WTC11 (cell line): ENCODE measurements around the gene NEIL3.

Experiments
- CREB1 ChIP-seq: sonication (generic); formaldehyde crosslinking; IDR thresholded peaks from 2 replicates; pipeline ENCODE4 v1.8.0; 2023; ENCODE audit warnings: mild to moderate bottlenecking, missing genetic modification reagents
- ELF4 ChIP-seq: sonication (generic); formaldehyde crosslinking; IDR thresholded peaks from 2 replicates; pipeline ENCODE4 v1.8.1; 2022; ENCODE audit warnings: low read depth, mild to moderate bottlenecking, moderate library complexity, missing genetic modification reagents
- NFYB ChIP-seq: sonication (generic); formaldehyde crosslinking; conservative IDR thresholded peaks from 2 replicates; pipeline ENCODE4 v1.8.0; 2022; ENCODE audit warnings: low read depth, missing genetic modification reagents
- RELA ChIP-seq: sonication (generic); formaldehyde crosslinking; IDR thresholded peaks from 2 replicates; pipeline ENCODE4 v1.8.1; 2022; ENCODE audit warnings: missing genetic modification reagents, mild to moderate bottlenecking, borderline replicate concordance
- TCF7 ChIP-seq: sonication (generic); formaldehyde crosslinking; IDR thresholded peaks from 2 replicates; pipeline ENCODE4 v1.8.0; 2022; ENCODE audit warnings: mild to moderate bottlenecking, low read depth, missing genetic modification reagents, moderate library complexity
- TEAD4 ChIP-seq: sonication (generic); formaldehyde crosslinking; IDR thresholded peaks from 2 replicates; pipeline ENCODE4 v1.8.0; 2022; ENCODE audit warnings: mild to moderate bottlenecking, missing genetic modification reagents
- TP53 ChIP-seq: sonication (generic); formaldehyde crosslinking; IDR thresholded peaks from 2 replicates; pipeline ENCODE4 v1.8.1; 2023; ENCODE audit warnings: mild to moderate bottlenecking, missing genetic modification reagents
- ZBTB21 ChIP-seq: sonication (generic); formaldehyde crosslinking; IDR thresholded peaks from 2 replicates; pipeline ENCODE4 v1.8.1; 2023; ENCODE audit warnings: mild to moderate bottlenecking, missing genetic modification reagents, borderline replicate concordance
- TF ChIP-seq, protein P1 (sequence below): sonication (generic); formaldehyde crosslinking; IDR thresholded peaks from 2 replicates; pipeline ENCODE4 v1.8.0; 2022; ENCODE audit warnings: mild to moderate bottlenecking, missing genetic modification reagents
- TF ChIP-seq, protein P2 (sequence below): sonication (generic); formaldehyde crosslinking; IDR thresholded peaks from 2 replicates; pipeline ENCODE4 v1.8.0; 2022; ENCODE audit warnings: mild to moderate bottlenecking, missing genetic modification reagents
- TF ChIP-seq, protein P3 (sequence below): fragments of 200-600 bp; IDR thresholded peaks from 2 replicates; pipeline ENCODE4 v1.8.0; 2022; ENCODE audit warnings: antibody characterized with exemption
- TF ChIP-seq, protein P4 (sequence below): sonication (generic); formaldehyde crosslinking; conservative IDR thresholded peaks from 2 replicates; pipeline ENCODE4 v1.8.1; 2023; ENCODE audit warnings: mild to moderate bottlenecking, low read depth, missing genetic modification reagents, moderate library complexity
- TF ChIP-seq, protein P5 (sequence below): sonication (generic); formaldehyde crosslinking; IDR thresholded peaks from 2 replicates; pipeline ENCODE4 v1.8.1; 2023; ENCODE audit warnings: mild to moderate bottlenecking, missing genetic modification reagents

DNA sequence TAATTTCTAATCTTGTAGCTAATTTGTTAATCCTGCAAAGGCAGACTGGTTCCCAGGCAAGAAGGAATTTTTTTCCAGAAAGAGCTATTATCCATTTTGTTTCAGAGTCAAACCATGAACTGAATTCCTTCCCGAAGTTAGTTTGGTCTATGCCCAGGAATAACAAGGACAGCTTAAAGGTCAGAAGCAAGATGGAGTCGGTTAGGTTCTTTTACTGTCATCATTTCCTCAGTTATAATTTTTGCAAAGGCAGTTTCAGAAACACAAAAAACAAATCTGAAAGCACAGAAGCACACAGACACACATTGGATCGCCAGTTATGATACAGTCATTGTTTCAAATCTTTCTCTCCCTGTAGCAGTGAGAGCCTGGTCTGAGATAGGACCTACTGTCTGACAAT, 94.7 kb downstream of the NEIL3 start:
- no peak for TF ChIP-seq NFYB (CRISPR knock-in tag)
- TF ChIP-seq, protein P1, sequence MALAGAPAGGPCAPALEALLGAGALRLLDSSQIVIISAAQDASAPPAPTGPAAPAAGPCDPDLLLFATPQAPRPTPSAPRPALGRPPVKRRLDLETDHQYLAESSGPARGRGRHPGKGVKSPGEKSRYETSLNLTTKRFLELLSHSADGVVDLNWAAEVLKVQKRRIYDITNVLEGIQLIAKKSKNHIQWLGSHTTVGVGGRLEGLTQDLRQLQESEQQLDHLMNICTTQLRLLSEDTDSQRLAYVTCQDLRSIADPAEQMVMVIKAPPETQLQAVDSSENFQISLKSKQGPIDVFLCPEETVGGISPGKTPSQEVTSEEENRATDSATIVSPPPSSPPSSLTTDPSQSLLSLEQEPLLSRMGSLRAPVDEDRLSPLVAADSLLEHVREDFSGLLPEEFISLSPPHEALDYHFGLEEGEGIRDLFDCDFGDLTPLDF (CRISPR knock-in tag) = no peak
- TF ChIP-seq, protein P2, sequence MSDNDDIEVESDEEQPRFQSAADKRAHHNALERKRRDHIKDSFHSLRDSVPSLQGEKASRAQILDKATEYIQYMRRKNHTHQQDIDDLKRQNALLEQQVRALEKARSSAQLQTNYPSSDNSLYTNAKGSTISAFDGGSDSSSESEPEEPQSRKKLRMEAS = no peak
- TF ChIP-seq, protein P3, sequence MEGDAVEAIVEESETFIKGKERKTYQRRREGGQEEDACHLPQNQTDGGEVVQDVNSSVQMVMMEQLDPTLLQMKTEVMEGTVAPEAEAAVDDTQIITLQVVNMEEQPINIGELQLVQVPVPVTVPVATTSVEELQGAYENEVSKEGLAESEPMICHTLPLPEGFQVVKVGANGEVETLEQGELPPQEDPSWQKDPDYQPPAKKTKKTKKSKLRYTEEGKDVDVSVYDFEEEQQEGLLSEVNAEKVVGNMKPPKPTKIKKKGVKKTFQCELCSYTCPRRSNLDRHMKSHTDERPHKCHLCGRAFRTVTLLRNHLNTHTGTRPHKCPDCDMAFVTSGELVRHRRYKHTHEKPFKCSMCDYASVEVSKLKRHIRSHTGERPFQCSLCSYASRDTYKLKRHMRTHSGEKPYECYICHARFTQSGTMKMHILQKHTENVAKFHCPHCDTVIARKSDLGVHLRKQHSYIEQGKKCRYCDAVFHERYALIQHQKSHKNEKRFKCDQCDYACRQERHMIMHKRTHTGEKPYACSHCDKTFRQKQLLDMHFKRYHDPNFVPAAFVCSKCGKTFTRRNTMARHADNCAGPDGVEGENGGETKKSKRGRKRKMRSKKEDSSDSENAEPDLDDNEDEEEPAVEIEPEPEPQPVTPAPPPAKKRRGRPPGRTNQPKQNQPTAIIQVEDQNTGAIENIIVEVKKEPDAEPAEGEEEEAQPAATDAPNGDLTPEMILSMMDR = no peak
- no peak for TF ChIP-seq ELF4
- TF ChIP-seq TEAD4 = no peak
- TF ChIP-seq, protein P4, sequence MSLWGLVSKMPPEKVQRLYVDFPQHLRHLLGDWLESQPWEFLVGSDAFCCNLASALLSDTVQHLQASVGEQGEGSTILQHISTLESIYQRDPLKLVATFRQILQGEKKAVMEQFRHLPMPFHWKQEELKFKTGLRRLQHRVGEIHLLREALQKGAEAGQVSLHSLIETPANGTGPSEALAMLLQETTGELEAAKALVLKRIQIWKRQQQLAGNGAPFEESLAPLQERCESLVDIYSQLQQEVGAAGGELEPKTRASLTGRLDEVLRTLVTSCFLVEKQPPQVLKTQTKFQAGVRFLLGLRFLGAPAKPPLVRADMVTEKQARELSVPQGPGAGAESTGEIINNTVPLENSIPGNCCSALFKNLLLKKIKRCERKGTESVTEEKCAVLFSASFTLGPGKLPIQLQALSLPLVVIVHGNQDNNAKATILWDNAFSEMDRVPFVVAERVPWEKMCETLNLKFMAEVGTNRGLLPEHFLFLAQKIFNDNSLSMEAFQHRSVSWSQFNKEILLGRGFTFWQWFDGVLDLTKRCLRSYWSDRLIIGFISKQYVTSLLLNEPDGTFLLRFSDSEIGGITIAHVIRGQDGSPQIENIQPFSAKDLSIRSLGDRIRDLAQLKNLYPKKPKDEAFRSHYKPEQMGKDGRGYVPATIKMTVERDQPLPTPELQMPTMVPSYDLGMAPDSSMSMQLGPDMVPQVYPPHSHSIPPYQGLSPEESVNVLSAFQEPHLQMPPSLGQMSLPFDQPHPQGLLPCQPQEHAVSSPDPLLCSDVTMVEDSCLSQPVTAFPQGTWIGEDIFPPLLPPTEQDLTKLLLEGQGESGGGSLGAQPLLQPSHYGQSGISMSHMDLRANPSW (CRISPR knock-in tag) = no peak
- TF ChIP-seq TCF7 = no peak
- TF ChIP-seq RELA (CRISPR knock-in tag) = no peak
- TF ChIP-seq, protein P5, sequence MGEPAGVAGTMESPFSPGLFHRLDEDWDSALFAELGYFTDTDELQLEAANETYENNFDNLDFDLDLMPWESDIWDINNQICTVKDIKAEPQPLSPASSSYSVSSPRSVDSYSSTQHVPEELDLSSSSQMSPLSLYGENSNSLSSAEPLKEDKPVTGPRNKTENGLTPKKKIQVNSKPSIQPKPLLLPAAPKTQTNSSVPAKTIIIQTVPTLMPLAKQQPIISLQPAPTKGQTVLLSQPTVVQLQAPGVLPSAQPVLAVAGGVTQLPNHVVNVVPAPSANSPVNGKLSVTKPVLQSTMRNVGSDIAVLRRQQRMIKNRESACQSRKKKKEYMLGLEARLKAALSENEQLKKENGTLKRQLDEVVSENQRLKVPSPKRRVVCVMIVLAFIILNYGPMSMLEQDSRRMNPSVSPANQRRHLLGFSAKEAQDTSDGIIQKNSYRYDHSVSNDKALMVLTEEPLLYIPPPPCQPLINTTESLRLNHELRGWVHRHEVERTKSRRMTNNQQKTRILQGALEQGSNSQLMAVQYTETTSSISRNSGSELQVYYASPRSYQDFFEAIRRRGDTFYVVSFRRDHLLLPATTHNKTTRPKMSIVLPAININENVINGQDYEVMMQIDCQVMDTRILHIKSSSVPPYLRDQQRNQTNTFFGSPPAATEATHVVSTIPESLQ (CRISPR knock-in tag) = no peak
- TF ChIP-seq TP53 = no peak
- TF ChIP-seq ZBTB21 (CRISPR knock-in tag) = no peak
- TF ChIP-seq CREB1 (CRISPR knock-in tag) = no peak
